GM12874 (cell line): ENCODE measurements around the gene PLA2G1B.
A peak's percentile ranks its signal among the peaks of the same experiment; 100 is the strongest.

Experiments
- TF ChIP-seq, protein P1 (sequence below): IDR thresholded peaks from 2 replicates; pipeline ENCODE4 v1.5.1; 2011; ENCODE audit warnings: low read depth, mild to moderate bottlenecking, control low read depth, low read length, moderate library complexity; ENCODE audit not compliant: insufficient read depth

PLA2G1B gene

DNA sequence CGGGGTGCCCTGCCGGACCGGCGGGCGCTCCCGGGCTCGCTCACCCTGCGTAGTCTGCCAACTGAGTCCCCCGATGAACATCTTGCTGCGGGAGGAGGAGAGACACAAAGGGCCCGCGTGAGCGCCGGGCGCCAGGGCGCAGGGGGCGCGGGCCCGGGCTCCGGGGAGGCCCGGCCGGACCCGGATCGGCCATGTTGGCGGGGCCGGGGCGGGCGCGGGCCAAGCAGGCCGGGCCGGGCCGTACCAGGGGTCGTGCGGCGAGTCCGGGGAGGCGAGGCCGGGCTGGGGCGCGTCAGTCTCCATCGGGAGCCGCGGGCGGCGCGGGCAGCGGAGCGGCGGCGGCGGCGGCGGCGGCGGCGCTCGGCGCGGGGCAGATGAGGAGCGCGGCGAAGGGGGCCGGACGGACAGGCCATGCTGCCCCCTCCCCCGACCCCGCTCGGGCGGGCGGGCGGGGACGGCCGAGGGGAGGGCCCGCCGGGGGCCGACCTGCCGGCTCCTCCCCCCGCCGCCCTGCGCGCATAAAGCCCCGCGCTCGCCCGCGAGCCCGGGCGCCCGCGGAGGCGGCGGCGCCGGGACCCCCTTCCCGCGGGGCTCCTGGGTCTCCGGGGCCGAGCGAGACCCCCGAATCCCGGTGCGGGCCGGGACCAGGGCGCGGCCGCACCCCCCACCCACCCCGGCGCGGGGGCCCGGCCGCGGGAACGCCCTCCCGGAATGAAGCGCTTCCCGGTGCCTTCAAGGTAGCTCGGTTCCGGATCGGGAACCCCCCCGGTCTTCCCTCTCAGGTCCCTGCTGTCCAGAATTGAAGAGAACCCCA lies 41.4 kb upstream of the PLA2G1B start, which contains the start of gene MSI1:
MSI1 (minus strand) TSS at position 376 of the 814 bp plus-strand sequence; CDS start at position 303, 73 bp downstream.
- TF ChIP-seq, protein P1, sequence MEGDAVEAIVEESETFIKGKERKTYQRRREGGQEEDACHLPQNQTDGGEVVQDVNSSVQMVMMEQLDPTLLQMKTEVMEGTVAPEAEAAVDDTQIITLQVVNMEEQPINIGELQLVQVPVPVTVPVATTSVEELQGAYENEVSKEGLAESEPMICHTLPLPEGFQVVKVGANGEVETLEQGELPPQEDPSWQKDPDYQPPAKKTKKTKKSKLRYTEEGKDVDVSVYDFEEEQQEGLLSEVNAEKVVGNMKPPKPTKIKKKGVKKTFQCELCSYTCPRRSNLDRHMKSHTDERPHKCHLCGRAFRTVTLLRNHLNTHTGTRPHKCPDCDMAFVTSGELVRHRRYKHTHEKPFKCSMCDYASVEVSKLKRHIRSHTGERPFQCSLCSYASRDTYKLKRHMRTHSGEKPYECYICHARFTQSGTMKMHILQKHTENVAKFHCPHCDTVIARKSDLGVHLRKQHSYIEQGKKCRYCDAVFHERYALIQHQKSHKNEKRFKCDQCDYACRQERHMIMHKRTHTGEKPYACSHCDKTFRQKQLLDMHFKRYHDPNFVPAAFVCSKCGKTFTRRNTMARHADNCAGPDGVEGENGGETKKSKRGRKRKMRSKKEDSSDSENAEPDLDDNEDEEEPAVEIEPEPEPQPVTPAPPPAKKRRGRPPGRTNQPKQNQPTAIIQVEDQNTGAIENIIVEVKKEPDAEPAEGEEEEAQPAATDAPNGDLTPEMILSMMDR: no peak

DNA sequence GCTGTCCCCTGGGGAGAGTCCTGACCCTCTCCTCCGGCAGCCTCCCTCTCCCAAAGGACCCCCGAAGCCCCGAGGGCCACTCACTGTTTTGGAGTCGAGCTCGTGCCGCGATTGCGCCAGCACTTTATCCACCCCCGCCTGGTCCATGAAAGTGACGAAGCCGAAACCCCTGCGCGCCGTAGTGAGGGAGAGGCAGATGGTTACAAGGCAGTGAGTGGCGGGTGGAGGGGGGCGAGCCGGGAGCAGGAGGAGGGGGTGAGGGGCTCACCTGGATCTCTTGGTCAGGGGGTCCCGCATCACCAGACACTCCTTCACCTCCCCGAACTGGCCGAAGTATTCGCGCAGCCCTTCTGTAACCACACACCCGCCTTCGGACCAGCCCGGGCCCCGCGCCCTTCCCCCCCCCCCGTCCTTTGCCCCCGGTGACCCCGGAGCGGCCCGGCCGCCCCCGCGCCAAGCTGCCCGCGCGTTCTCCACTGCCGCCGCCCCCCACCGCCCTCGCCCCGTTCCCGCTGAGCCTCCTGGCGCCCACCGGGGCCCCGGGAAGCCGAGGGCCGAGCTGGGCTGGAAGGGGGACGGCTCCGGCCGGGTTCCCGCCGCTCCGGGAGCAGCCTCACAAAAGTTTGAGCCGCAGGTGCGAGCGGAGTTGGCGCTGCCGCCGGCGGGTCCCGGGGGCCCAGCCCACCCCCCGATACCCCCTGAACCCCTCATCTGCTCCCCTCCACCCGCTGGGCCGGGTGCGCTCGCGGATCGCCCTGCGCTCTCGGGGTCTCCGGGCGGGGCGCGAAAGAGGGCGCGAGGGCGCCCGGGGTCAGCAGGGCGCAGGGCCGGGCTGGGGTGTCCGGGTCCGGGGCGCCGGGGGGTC lies 40.6 kb upstream of the PLA2G1B start:
- TF ChIP-seq, protein P1: no peak

DNA sequence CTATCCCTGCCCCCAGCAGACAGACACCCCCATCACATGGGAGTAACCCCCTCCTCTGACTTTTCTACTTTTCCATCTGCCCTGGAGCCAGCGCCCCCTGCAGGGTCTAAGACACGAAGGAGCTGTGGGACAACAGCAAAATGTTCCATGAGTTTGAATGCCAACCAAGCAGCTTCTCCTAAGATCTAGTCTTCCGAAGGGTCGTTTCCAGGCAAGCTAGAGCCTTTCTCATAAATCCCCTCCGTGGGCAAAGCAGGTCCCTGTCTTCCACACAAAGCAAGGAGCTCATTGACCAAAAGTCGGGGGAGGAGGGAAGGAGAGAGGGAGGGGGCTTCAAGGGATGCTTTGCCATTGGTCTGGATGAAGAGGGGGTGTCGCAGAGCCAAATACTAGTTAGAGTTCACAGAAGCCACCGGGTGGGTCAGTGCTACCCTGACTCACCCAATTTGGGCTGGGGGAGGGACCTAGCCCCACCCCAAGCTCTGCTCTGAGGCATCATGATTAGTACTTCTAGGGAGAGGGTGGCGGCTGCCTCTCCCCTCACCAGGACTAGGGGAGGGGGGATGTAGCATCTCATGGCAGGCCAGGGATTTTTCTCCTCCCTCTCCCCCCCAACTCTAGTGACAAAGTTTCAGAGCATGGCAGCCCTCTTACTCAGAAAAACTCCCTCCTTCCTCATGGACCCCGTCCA lies 39.8 kb upstream of the PLA2G1B start:
- TF ChIP-seq, protein P1: peak; percentile 34; the same call in 1 of the 2 replicates

DNA sequence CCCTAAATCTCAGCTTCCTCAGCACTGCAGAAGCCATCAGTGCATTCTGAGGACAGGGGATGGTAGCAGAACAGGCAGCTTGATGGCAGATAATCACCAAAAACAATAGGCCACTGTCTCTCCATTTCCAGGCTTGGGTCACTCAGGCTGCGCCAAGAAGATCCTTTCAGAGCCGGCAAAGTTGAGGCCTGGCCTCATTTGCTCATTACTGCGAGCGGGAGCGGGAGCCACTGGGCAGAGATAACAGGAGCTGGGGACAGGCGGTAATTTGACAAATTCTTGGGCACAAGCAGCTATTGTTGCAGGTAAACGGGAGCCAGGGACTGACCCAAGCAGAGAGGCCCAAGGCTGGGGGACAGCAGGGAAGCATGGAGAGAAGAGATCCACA lies 39.3 kb upstream of the PLA2G1B start:
- TF ChIP-seq, protein P1: no peak

DNA sequence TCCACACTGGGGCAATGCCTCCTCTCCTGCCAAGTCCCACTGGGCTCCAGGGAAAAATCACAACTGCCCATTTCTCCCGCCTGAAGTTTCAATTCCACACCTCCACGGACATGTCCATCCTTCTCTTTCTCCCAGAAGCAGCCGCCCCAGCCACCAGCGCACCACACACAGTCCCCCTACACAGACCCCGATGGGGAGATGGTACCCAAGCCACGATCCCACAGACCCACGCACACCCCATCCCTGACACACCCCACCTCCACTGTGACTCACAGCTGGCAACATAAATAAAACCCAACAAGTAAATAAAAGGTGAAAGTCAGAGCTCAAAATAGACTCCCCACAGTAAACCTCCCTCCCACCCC lies 38.7 kb upstream of the PLA2G1B start:
- TF ChIP-seq, protein P1: no peak

DNA sequence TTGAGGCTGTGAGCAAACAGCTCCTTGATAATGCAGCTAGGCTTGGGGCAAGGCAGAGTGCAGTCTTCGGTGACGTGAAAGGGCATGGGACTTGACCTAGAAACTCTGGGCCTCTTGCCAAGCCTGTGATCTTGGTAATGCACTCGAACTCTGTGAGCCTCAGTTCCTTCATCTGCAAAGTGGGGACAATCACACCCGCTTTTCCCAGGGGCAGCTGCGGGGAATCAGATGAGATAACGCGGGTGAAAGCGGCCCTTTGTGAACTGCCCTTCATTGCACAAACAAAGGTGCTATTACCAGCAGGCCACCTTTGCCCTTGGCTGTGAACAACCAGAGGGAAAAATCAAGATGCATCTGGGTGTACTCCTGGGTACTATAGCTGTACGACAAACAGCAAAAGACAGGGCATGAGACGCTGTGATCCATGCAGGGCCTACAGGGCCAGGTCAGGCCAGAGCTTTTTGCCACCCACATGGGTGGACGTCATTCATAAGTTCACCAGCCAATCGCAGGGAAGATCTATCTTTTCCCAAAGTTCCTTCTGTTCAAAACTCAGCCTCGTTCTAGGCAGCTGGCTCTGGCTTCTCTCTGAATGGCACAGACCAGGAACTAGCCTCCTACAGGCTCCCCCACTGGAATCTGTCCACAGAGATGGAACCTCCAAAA lies 38.2 kb upstream of the PLA2G1B start:
- TF ChIP-seq, protein P1: no peak
